D341Med (cell line): ENCODE measurements around the gene ZCWPW2.

Experiments
- DNase-seq: peaks from one replicate; pipeline ENCODE4 v3.0.0; 2012; ENCODE audit warnings: low spot score

The ZCWPW2 gene, protein sequence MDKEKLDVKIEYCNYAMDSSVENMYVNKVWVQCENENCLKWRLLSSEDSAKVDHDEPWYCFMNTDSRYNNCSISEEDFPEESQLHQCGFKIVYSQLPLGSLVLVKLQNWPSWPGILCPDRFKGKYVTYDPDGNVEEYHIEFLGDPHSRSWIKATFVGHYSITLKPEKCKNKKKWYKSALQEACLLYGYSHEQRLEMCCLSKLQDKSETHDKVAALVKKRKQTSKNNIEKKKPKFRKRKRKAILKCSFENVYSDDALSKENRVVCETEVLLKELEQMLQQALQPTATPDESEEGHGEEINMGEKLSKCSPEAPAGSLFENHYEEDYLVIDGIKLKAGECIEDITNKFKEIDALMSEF

DNA sequence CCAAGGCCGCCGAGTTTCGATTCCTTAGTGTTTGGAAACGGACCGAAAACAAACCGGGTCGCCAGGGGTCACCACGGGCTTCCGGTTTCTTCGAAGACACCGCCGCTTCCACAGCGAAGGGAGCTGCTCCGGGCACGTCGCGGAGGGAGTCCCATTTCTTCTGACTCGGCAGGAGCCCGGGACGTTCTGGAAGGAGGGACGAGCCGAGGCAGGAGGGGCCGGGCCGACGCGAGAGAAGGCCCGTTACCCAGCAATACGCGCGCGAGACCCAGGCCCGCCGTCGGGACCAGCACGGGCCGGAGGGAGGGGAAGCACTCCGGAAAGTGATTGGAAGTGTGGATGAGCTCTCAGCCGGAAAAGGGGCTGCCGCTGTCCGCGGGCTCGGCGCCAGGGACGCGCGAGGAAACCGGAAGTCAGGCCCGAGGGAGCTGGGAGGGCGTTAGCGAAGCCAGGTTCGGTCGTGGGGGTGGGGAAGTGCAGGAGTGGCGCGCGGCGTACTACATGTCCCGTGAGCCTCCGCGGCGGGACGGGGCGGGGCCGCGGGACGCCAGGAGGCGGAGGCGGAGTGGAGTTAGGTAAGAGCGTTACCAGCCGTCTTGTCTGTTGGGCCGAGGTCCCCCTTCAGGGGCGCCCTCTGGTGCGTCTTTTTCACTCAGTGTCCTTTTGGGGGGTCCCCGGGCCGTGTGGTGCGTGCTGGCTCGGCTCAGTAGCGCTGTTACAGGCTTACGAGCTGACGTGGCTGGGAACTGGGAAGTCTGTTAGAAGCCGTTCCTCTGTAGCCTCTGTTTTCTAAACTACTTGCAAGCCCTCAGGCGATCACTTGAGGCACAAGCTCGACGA lies at the start of gene ZCWPW2, which contains the start of gene AZI2:
Gene ZCWPW2 (plus strand): TSS at position 93 of the 840 bp plus-strand sequence. CDS start 64,348 bp downstream, outside the sequence.
Gene AZI2 (minus strand): TSS at position 196 of the 840 bp plus-strand sequence. CDS start 8,207 bp downstream, outside the sequence.
- peak; percentile 93 for DNase-seq

DNA sequence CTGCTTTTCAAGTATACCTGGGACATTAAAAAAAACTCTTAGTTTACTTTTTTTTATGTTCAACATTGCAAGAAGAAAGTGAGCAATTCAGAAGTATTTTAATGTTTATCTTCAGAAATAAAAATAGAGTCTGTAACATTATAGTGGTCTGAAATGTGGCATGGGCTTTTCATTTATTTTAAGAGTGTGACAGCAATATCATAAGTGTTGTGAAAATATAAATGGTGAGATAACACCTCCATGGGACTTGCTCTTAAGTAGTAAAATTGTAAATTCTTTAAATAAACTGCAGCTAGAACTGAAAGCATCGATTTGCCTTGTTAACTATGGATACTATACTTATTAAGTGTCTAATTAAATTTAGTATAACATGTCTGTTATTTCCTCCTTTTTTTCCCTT lies 48.8 kb upstream of the ZCWPW2 start:
- DNase-seq: no peak

DNA sequence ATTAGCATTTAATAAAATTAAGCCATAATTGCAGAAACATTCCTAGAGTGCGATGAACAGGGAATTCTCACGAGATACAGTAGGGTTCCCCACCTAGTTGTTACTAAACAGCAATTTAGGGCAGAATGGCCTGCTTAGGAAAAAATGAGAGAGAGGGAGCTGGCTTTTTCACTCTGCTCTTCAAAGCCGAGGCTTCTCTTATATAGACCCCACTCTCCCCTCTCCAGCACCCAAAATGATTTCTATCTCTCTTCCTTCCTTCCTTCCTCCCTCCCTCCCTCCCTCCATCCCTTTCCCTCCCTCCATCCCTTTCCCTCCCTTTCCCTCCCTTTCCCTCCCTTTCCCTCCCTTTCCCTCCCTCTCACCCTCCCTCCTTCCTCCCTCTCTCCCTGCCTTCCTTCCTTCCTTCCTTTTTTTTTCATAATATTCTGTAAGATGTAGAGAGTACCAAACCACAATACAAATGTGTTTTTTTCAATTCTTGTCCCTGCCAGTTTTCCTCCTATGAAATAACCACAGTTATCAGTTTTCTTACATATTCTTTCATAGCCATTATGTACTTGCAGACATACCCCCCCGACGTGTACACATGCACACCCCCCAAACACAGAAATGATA lies 48.1 kb upstream of the ZCWPW2 start:
- no peak for DNase-seq

DNA sequence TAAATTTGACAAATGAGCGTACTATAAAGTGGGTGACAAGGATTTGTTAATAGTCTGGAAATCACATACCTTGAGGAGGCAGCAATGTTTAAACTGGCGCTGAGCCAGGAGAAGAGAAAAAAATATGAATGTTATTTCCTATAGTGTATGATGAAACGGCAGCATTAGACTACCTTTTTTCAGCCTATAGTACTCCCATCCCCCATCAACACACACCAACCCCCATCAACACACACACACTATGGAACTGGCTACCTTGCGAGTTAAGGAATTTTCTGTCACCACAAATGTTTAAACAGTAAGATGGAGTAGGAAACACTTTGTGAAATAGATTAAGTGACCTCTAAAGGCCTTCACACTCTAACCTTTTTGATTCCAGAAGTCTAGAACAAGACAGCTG lies 46.8 kb upstream of the ZCWPW2 start:
- no peak for DNase-seq

DNA sequence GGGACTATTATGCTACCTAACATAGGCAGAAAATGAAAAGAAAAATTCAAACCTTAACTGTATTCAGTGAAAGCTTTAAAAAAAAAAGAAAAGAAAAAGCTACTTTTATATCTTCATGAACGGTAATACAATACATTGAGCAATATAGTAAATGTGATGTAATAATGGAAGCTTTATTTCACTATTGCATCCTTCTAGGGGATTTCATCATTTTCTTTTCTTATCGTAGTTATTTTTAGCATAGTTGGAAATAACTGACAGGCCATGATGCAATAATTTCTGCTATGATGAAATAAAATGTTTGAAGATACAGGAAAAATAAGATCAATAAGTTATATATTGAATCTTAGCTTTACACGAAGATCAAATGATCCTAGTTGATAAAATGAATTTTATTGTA lies 40.3 kb upstream of the ZCWPW2 start:
- DNase-seq: no peak

DNA sequence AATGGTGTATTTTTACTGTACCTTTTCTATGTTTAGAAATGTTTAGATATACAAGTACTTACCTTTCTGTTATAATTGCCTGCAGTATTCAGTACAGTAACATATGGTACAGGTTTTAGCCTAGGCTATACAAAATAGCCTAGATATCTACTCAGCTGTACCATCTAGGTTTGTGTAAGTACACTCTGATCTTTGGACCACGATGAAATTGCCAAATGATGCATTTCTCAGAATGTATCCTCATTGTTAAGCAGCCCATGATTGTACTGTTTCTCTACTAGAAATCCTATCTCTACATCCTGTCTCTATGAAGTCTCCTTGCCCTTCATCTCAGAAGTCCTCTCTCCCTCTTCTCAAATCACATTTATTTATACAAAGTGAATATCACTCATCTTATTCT lies 32.8 kb upstream of the ZCWPW2 start:
- no peak for DNase-seq

DNA sequence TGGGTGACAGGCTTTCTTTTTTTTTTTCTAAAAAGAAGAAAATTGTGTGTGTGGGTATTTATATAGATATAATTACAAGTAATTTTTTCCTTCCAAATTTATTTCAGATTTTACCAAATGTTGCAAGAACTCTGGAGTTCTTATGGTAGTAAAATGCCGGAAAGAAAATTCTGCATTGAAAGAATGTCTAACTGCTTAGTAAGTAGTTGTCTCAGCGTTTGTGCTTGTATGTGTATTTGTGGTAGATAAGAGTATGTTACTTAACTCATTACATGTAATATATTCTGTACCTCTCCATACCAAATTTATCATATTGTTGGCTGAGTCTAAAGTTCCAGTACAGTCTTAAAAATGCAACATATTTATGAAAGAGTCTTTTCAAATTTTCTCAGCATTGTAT lies 32.3 kb upstream of the ZCWPW2 start:
- no peak for DNase-seq

DNA sequence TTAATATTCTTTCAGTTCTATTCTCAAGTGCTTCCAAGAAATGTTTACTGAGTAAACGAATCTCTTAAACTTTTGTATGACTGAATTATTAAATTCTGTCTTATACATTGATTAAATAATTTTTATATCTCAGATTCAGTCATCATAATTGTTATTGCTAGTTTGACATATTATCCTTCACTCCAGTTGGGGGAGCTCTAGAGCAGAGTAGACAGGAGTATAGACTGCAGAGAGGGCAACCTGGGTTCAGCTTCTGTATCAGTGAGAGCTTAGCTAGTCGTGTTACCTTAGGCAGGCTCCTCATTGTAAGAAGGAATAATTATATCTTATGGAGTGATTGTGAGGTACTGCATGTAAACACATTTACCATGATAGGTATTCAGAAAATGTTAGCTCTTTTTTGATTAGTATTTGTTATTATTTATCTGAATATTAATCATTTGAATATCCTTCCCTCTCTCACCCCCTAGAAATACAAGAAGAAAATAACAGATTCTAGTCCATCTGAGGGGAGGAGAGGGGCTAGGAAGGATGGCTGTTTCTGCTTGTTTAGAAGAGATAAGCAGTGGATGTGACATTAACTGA lies 31.0 kb upstream of the ZCWPW2 start:
- DNase-seq: peak; percentile 65

DNA sequence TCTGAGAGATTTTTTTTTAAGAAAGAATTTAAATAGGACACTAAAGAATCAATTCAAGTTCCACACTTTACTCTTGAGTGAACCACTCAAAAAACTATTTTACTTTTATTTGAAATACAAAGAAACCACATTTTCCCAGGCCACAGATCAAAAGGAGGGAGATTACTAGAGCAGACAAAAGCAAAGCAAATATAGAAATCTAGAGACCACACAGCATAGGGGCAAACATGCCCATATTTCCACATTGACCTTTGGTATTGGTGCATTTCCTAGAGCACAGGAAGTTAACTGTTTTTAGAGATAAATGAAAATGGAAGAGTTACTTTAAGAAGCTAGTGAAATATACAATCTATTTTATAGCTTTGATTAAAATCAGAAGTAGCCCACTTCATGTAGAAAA lies 27.5 kb upstream of the ZCWPW2 start:
- DNase-seq: no peak

DNA sequence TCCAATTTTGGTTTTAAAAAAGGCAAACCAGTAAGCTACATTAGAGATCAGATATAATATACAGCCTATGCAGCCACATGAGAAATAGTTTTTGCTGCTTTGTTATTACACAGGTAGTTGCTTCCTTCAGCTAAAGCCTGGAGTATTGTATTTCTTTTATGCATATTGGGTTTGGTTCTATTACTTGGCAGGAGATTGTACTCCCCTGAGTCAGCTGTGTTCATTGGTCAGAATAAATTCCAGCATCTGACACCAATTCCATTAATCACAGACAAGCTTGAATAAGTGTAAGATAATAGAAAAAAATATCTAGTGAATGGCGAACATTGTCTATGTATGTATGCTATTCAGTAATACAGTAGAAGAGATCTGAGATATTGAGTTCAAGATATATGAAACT lies 26.1 kb upstream of the ZCWPW2 start:
- DNase-seq: no peak

DNA sequence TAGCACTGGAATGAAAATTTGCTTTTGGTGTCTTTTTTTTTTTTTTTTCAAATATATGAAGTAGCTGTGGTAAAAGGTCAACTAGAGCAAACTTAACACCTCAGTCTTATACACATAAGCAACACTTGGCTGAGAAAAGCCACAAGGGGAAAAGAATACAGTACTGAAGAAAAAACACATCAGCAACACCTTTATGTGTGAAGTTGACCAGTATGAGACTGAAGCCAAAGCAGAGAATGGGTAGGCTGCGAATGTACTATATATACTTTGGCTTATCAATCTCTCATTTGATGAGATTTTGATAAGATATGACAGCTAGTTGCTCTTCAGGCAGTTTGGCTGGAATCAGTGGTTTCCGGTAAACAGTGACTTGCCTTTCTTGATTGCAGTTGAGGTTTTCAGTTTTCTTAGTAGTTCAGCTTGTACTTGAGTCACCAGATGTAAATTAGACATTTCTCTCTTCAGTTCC lies 22.0 kb upstream of the ZCWPW2 start:
- DNase-seq: no peak

DNA sequence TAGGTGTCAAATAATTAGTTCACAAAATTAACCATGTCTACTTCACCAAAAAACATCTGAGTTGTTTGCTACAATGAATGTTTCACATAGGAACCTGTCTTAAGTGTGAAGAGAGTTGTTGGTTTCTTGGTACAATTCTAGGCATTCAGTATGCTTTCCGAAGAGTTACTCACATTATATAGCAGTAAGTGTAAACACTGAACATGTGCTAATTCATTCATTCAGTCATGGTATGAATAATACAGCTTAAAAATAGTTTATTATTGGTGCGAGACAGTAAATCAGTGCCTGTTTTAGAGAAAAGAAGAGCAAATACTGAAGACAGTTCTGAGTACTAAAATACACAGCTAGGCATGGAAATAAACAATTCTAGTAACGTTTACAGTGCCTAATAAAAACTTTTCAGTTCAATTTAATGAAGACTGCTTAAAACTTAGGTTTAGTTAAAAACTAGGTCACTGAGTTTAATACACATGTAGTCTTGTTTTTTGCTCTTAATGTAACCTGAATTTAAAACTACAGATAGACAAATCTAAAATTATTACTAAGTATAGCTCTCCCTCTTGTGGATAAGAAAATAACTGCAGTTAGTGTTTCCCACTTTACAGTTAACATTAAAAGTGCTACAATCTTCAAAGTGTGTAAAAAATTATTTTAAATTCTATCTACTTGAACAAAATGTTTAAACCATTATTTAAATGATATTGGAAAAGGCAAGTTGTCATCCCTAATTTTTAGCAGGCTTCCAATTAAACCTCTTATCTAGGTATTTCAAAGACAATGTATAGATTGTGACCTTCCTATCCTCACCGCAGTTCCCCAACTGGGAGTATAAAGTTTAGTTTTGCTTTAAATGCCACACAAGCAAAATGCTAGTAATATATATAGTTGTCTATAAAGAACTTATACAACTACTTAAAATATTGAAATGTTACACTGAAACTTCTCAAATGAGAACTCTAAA lies 20.1 kb upstream of the ZCWPW2 start:
- no peak for DNase-seq

DNA sequence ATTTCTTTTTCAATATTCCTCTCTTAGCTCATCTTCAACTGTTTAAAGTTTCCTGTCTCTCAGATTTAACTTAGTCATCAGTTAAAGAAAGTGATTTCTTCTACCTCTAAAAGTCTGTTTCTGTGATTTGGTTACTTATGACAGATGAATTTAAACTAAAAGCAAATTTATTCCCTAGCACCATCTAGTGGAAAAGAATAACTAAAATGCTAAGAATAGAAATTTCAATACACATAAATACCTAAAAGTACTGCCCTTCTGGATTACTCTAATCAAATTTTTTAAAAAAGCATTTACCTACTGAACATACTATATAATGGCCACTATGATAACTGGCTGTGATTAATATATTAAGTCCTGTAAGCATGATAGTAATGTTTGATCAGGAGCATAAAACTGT lies 14.0 kb upstream of the ZCWPW2 start:
- DNase-seq: no peak

DNA sequence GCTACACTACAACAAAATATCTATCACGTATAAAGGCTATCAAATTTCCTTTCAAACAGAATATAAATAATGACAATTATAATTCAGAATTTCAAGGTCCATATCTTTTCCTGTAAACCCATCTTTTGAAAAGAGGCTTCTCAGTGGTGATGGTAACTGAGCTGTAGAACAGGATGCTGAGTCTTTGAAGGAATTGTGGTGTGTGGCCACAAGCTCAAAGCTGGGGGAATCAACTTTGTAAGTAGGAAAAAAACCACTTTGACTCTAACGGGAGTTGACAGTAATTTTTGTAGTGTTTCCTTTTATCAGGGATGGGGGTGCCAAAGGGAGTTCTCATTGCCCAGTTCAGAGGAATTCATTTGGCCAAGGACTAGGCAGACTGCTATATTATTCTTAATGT lies 13.3 kb upstream of the ZCWPW2 start:
- no peak for DNase-seq

DNA sequence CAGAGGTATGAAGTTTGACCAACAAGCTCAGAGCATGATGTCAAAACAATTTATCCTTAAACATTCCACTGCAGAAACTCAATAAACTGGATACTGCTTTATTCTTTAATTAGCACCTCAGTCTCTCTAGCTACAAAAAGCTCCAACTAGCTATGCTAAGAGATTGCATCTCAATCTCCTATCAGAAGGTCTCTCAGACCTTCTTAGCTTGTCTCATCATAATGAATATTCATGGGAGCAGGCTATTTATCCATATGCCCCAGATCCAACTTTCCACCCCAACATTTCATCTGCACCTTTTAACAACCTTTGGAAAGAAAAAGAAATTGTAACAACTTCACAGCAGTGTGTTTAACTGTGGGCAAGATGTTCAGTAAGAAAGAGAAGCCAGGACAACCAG lies 11.3 kb upstream of the ZCWPW2 start:
- DNase-seq: no peak

DNA sequence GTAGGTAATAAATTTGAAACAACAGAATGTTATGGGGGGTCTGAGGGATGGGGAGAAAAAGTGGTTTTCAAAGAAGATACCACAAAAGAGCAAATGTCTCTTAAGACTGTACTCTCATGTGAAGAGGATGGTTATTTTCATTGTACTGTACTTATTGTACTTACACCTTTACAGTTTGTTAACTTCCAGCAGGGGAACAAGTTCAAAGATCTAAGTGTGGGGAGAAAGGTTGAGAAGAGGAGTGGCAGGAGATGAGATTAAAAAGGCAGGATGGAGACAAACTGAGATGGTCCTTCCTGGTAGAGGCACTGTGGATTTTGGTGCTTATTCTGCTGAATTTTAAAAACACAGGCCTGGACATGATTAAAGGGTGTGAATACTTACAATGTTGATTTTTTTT lies 5.4 kb upstream of the ZCWPW2 start:
- DNase-seq: no peak

DNA sequence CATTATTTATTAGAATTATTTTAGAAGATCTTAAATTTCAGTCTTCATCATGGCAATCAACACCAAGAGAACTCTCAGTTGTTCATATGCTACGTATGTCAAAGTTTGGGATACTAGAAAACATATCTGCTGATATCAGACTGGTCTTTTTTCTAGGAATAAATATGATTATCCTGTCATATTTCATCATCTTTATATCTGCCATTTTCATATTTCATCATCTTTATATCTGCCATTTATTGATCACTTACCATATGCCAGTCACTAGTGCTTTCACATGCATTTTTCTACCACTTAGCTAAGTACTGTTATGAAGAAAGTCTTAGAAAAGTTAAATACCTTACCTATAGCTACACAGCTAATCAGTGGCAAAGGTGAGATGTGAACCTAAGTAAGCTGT lies 2.8 kb upstream of the ZCWPW2 start:
- DNase-seq: no peak

DNA sequence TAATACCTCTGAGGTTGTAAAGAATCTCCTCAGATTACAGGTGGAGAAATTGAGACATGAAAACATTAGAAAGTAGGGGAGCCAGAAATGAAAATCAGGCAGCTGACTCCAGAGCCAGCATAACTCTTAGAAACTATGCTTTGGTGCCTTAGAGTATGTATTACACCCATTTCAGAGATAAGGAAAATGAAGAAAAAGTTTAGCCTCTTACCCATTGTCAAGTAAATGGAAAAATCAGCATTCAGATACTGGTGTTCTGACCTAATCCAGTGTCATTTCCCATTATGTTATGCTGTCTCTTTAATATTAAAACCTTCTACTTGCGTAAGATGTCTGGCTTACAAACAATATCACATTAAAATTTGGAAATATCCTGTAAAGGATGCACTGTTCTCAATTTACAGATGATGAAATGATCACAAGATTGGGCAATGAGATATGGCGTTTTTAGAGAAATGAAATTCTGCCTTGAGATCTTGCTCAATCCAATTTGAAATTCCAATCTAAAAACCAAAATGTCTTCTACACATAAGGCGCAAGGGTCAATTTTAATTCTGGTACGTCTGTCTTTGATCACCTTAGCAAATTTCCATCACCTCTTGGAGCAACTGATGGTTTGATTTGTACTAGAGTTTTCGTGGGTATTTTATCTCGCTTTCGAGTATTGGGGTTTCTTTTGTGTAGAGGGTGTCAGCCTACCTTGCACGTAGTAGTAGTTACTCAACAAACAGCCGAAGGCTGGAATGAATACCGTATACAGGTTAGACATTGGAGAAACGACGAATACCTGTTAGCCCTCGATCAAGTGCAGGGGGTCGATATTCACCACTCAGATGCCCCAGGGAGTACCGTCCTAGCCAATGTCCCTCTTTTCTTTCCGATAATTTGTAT lies 902 bp upstream of the ZCWPW2 start:
- DNase-seq: no peak

DNA sequence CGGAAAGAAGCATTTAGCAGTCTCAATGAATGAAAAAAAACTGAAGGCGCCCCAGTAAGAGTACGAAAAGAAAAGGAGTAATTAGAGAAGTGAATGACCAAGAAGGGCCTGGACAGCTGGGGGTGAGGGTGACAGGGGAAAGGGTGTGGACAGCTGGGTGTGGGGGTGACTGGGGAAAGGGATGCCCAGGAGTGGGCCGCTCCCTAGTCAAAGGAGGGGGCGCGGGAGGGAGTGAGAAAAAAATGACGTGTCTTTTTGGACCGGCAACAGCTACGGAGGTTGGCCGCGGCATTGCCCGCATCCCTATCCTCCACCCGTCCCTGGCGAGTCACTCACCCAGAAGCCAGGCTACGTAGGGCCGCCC lies 274 bp upstream of the ZCWPW2 start:
- no peak for DNase-seq

DNA sequence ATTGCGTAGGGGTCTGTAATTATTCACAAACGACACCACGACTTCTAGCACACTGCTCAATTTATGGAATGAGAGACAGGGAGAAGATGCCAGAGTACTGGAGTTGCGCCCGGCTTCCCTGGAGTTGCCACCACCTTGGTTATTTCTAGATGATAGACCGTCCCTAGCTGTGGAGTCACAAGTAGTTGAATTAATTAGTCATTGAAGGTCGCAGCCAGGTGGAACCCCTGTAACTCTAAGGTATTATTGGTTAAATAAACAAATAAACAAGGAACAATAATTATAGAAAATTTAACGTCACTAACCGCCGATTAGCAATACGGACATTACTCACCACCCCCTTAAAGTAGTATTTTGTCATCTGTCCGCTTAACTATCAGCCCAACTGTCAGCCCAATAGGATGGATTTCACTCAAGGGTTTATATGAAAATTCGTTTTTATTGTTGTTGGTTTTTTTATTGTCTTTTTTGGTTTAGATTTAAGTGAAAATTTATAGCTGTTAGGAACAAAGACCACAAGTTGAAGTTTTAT lies 1.0 kb downstream of the ZCWPW2 start:
- DNase-seq: no peak
